ENCODE data around the gene TSPAN10. TPM values are rescaled to one million over a fixed set of nuclear protein-coding genes. Genes with fewer than 3 reads are reported as not detected.

Gene TSPAN10
- total and polyA plus RNA-seq, 2 of the 4 experiments (the other 2 are of a cell fraction): 1.4 to 4.5 TPM

DNA sequence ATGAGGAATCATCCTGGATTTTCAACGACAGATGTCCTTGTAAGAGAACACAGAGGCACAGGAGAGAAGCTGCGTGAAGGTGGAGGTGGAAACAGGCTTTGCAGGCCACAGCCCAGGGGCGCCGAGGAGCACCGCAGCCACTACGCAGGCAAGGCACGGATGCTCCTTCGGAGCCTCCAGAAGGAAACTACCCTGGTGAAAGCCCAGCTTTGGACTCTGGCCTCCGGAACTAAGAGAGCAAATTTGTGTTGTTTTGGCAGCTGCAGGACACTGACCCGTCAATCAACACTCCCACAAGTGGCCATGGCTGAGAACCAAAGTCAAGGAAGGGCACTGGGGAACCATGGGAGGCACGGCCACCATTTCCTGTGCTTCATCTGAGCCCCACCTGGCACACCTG lies 43.2 kb downstream of the TSPAN10 start:
- no peak overlapping the region for H3K14ac ChIP-seq (replicated peaks; ENCODE audit: low read depth, low read length)
- H4K91ac ChIP-seq (ENCODE audit: insufficient read depth, low read depth, low read length): no peak overlapping the region
- in situ Hi-C loops (cut with MboI; ENCODE audit: low sequenced_read_pairs): no loop called here
- POLR2A ChIA-PET (ENCODE audit: unreplicated experiment): no interaction called here
- peaks cover 6% of the 10 kb centered on the region; the same call in 1 of the 2 replicates for H3K9me1 ChIP-seq (ENCODE audit: insufficient read depth, low read length)
- no peak overlapping the region for H3K23ac ChIP-seq (ENCODE audit: low read depth, low read length)
- TF ChIP-seq RCOR1 (IDR thresholded peaks at IDR 0.05; ENCODE audit: insufficient replicate concordance, low read length): no peak
- no peak for TF ChIP-seq RAD21 (IDR thresholded peaks at IDR 0.05; ENCODE audit: low read length)
- TF ChIP-seq RFX5 (IDR thresholded peaks at IDR 0.05; ENCODE audit: low read depth, low read length): no peak
- TF ChIP-seq, protein P1, sequence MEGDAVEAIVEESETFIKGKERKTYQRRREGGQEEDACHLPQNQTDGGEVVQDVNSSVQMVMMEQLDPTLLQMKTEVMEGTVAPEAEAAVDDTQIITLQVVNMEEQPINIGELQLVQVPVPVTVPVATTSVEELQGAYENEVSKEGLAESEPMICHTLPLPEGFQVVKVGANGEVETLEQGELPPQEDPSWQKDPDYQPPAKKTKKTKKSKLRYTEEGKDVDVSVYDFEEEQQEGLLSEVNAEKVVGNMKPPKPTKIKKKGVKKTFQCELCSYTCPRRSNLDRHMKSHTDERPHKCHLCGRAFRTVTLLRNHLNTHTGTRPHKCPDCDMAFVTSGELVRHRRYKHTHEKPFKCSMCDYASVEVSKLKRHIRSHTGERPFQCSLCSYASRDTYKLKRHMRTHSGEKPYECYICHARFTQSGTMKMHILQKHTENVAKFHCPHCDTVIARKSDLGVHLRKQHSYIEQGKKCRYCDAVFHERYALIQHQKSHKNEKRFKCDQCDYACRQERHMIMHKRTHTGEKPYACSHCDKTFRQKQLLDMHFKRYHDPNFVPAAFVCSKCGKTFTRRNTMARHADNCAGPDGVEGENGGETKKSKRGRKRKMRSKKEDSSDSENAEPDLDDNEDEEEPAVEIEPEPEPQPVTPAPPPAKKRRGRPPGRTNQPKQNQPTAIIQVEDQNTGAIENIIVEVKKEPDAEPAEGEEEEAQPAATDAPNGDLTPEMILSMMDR (conservative IDR thresholded peaks at IDR 0.05; ENCODE audit: low read depth, low read length): no peak
- no peak for TF ChIP-seq CHD1 (IDR thresholded peaks at IDR 0.05; ENCODE audit: low read depth, low read length)
- TF ChIP-seq MAZ (IDR thresholded peaks at IDR 0.05; ENCODE audit: borderline replicate concordance, low read depth, low read length): no peak
- no peak for TF ChIP-seq BHLHE40 (IDR thresholded peaks at IDR 0.05; ENCODE audit: low read depth, low read length)
- no peak for TF ChIP-seq CEBPB (IDR thresholded peaks at IDR 0.05; ENCODE audit: low read depth, low read length)
- TF ChIP-seq MXI1 (IDR thresholded peaks at IDR 0.05; ENCODE audit: borderline replicate concordance, low read depth, low read length): no peak
- TF ChIP-seq, protein P2, sequence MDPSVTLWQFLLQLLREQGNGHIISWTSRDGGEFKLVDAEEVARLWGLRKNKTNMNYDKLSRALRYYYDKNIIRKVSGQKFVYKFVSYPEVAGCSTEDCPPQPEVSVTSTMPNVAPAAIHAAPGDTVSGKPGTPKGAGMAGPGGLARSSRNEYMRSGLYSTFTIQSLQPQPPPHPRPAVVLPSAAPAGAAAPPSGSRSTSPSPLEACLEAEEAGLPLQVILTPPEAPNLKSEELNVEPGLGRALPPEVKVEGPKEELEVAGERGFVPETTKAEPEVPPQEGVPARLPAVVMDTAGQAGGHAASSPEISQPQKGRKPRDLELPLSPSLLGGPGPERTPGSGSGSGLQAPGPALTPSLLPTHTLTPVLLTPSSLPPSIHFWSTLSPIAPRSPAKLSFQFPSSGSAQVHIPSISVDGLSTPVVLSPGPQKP (IDR thresholded peaks at IDR 0.05; ENCODE audit: borderline replicate concordance, low read depth, low read length): no peak
- TF ChIP-seq MAFK (IDR thresholded peaks at IDR 0.05; ENCODE audit: low read depth, low read length): no peak
- no peak for TF ChIP-seq FOS (IDR thresholded peaks at IDR 0.05; ENCODE audit: low read depth, low read length)
- TF ChIP-seq POLR2A (IDR thresholded peaks at IDR 0.05; ENCODE audit: low read depth, low read length): no peak
- no peak for TF ChIP-seq SMC3 (IDR thresholded peaks at IDR 0.05; ENCODE audit: low read depth, low read length)
- TF ChIP-seq, protein P3, sequence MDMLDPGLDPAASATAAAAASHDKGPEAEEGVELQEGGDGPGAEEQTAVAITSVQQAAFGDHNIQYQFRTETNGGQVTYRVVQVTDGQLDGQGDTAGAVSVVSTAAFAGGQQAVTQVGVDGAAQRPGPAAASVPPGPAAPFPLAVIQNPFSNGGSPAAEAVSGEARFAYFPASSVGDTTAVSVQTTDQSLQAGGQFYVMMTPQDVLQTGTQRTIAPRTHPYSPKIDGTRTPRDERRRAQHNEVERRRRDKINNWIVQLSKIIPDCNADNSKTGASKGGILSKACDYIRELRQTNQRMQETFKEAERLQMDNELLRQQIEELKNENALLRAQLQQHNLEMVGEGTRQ (IDR thresholded peaks at IDR 0.05; ENCODE audit: low read depth, low read length): no peak
- TF ChIP-seq NFE2L2 (IDR thresholded peaks at IDR 0.05; ENCODE audit: low read depth, low read length): no peak
- no peak overlapping the region for H3K9ac ChIP-seq (ENCODE audit: low read depth, low read length)
- no peak overlapping the region for H3K4ac ChIP-seq (ENCODE audit: low read depth, low read length)
- peaks cover 26 to 71% of the 10 kb centered on the region in 2 experiments; a peak in 3 of 4 replicates for H3K79me1 ChIP-seq (ENCODE audit: low read depth in 1 of 2, low read length in 2 of 2)
- H2BK120ac ChIP-seq (ENCODE audit: low read depth, low read length): no peak overlapping the region
- DNase-seq: no peak
- no peaks in the 10 kb centered on the region for H3K9me3 ChIP-seq (ENCODE audit: control insufficient read depth, insufficient read depth, low read length)
- peaks cover 6% of the 10 kb centered on the region for H3K36me3 ChIP-seq (ENCODE audit: control insufficient read depth, insufficient read depth, low read length)
- no peak overlapping the region for H2AFZ ChIP-seq (replicated peaks; ENCODE audit: low read length, poor library complexity)
- H4K8ac ChIP-seq (ENCODE audit: low read depth in 2 of 2, low read length in 2 of 2): no peak overlapping the region
- intact Hi-C loops (cut with micrococcal nuclease): no loop called here
- no peak overlapping the region for H2AK5ac ChIP-seq (ENCODE audit: low read depth, low read length)
- peaks cover 13% of the 10 kb centered on the region for H4K20me1 ChIP-seq (ENCODE audit: insufficient read depth, low read length)
- 85% methylated on average over 6 of the region's 11 CpGs; no CpG with 5 or more reads in 1 of the 2 experiments for WGBS, 2 experiments (ENCODE audit: extremely low coverage in 2 of 2, insufficient read length in 1 of 2)
- H3K56ac ChIP-seq (ENCODE audit: extremely low read depth, insufficient read depth, low read length): no peak overlapping the region
- no peaks in the 10 kb centered on the region for H3K27me3 ChIP-seq (ENCODE audit: control insufficient read depth, insufficient read depth, low read length)
- H2AK9ac ChIP-seq (replicated peaks; ENCODE audit: low read depth, low read length, poor library complexity): no peak overlapping the region
- H3K18ac ChIP-seq (ENCODE audit: low read depth, low read length): no peak overlapping the region
- ATAC-seq (ENCODE audit: low read depth): no peak
- dilution Hi-C loops (cut with HindIII; ENCODE audit: low sequenced_read_pairs, unreplicated experiment): no loop called here
- no peak overlapping the region for H2BK5ac ChIP-seq (ENCODE audit: low read depth, low read length, poor library complexity, severe bottlenecking)
- no peak overlapping the region for H2BK15ac ChIP-seq (ENCODE audit: low read depth, low read length)
- no TSS peak for BruUV-seq (replicated peaks)
- no peak overlapping the region for H3K4me2 ChIP-seq (ENCODE audit: low read depth, low read length)
- no peak overlapping the region for H3K4me3 ChIP-seq (ENCODE audit: insufficient read depth, low read depth, low read length)
- CTCF ChIA-PET: no interaction called here
- no peak overlapping the region for H3K27ac ChIP-seq (ENCODE audit: insufficient read depth, low read length)
- no peak overlapping the region for H2BK20ac ChIP-seq (ENCODE audit: low read depth, low read length)
- H4K5ac ChIP-seq (ENCODE audit: low read depth, low read length): no peak overlapping the region
- peaks cover 5% of the 10 kb centered on the region for H3K4me1 ChIP-seq (ENCODE audit: control insufficient read depth, insufficient read depth, low read length)
